Left lobe of liver (tissue), 2 donors: ENCODE measurements around the gene CEP162. TPM values are rescaled to one million over a fixed set of nuclear protein-coding genes. Genes with fewer than 3 reads are reported as not detected.
A peak's percentile ranks its signal among the peaks of the same experiment; 100 is the strongest.
"Not testable (repeated sequence)": the region's sequence is repeated elsewhere in the genome, so short reads cannot be mapped to it uniquely, and the experiment has no call there.

Experiments used
- ATAC-seq: fragments of 200-7000 bp; cut with Tn5 transposase; one replicate; pipeline ENCODE4 v1.9.1; 2020; ENCODE audit warnings: mild to moderate bottlenecking, moderate library complexity
- DNase-seq: peaks from one replicate; pipeline ENCODE4 v3.0.0-alpha.2; 2020; ENCODE audit warnings: low spot score
- total RNA-seq: library from RNA; stranded (reverse); gene quantifications from one replicate; pipeline ENCODE4 v1.2.1, GENCODE V29; 2021
- donor health status: DM: no; HTN: no; CAD: no; lungs with moderate emphysema.
- donor health status: DM: no; HTN: yes; CAD: no.

Gene CEP162
- 1.7 TPM for total RNA-seq

GRCh38 chr6:84227434-84228197 lies at the start of gene CEP162:
Gene CEP162, minus strand, starts transcription at chr6:84227643. Its CDS starts 1,250 bp downstream, at chr6:84226393.
- peak; percentile 94 for DNase-seq
- peak; percentile 97 for ATAC-seq

GRCh38 chr6:84274856-84275255 lies 47.4 kb upstream of the CEP162 start:
- DNase-seq (no peak), ATAC-seq (no peak)

GRCh38 chr6:84273048-84273809 lies 45.8 kb upstream of the CEP162 start:
- DNase-seq, result no peak
- ATAC-seq, result no peak

- DNase-seq (no peak), ATAC-seq (no peak)
Observed at GRCh38 chr6:84272298-84272697, 44.9 kb upstream of the CEP162 start.

GRCh38 chr6:84271061-84271716 lies 43.7 kb upstream of the CEP162 start:
- no peak for ATAC-seq
- DNase-seq, result no peak

GRCh38 chr6:84269947-84270733 lies 42.7 kb upstream of the CEP162 start:
- ATAC-seq (peak; percentile 98), DNase-seq (no peak)

GRCh38 chr6:84268781-84269180 lies 41.3 kb upstream of the CEP162 start:
- ATAC-seq (no peak), DNase-seq (no peak)

- DNase-seq (no peak), ATAC-seq (no peak)
Observed at GRCh38 chr6:84263557-84263956, 36.1 kb upstream of the CEP162 start.

- ATAC-seq (no peak), DNase-seq (no peak)
Observed at GRCh38 chr6:84260926-84261325, 33.5 kb upstream of the CEP162 start.

- no peak for ATAC-seq
- DNase-seq, result no peak
Observed at GRCh38 chr6:84260196-84260595, 32.8 kb upstream of the CEP162 start.

GRCh38 chr6:84258866-84259265 lies 31.4 kb upstream of the CEP162 start:
- ATAC-seq (no peak), DNase-seq (no peak)

GRCh38 chr6:84258268-84258667 lies 30.8 kb upstream of the CEP162 start:
- peak; percentile 43 for ATAC-seq
- no peak for DNase-seq

- DNase-seq (no peak), ATAC-seq (no peak)
Observed at GRCh38 chr6:84255641-84256040, 28.2 kb upstream of the CEP162 start.

- peak; percentile 55 for ATAC-seq
- DNase-seq, result no peak
Observed at GRCh38 chr6:84253380-84253779, 25.9 kb upstream of the CEP162 start.

GRCh38 chr6:84251891-84252539 lies 24.6 kb upstream of the CEP162 start:
- DNase-seq, result no peak
- peak; percentile 43 for ATAC-seq

- no peak for DNase-seq
- ATAC-seq, result no peak
Observed at GRCh38 chr6:84249724-84250123, 22.3 kb upstream of the CEP162 start.

- not testable (repeated sequence) for DNase-seq, ATAC-seq
Observed at GRCh38 chr6:84244416-84245081, 17.1 kb upstream of the CEP162 start.

- ATAC-seq (peak; percentile 41), DNase-seq (no peak)
Observed at GRCh38 chr6:84243240-84243639, 15.8 kb upstream of the CEP162 start.

GRCh38 chr6:84242265-84242664 lies 14.8 kb upstream of the CEP162 start:
- DNase-seq (no peak), ATAC-seq (no peak)

GRCh38 chr6:84228198-84228543 lies 728 bp upstream of the CEP162 start:
- DNase-seq, result no peak
- no peak for ATAC-seq
